DND-41 (cell line): ENCODE results near the gene FAM222A.

Experiments
- EZH2 ChIP-seq: IDR thresholded peaks from 3 replicates; pipeline ENCODE4 v1.6.1; 2012; ENCODE audit warnings: borderline replicate concordance, low read depth, mild to moderate bottlenecking, moderate library complexity, low read length, inconsistent platforms; ENCODE audit not compliant: severe bottlenecking
- TF ChIP-seq, protein P1 (sequence below): IDR thresholded peaks from 2 replicates; pipeline ENCODE4 v1.5.1; 2012; ENCODE audit warnings: borderline replicate concordance, low read length, moderate library complexity, mild to moderate bottlenecking; ENCODE audit not compliant: poor library complexity, severe bottlenecking; ENCODE audit errors: extremely low read depth

DNA sequence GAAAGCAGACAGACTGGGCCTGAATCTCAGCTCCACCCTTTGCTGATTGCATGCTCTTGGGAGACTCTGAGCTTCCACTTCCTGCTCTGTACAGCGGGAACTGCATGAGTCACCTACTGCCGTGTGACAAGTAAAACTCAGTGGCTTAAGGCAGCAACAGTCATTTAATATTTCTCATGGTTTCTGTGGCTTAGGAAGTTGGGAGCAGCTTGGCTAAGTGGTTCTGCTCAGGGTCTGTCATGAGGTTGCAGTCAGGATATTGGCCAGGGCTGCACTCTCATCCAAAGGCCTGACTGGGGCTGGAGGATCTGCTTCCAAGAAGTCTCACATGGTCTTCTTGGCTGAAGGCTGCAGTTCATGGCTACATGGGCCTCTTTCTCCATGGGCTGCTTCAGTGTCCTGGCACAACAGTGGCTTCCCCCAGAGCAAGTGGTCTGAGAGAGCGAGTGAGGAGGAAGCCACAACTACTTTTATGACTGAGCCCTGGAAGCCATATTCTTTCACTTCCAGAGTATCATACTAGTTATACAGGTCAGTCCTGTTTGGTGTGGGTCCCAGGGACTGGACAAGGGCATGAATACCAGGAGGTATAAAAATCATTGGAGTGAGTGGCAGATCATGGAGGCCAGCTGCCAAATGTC lies 49.7 kb downstream of the FAM222A start:
- TF ChIP-seq, protein P1, sequence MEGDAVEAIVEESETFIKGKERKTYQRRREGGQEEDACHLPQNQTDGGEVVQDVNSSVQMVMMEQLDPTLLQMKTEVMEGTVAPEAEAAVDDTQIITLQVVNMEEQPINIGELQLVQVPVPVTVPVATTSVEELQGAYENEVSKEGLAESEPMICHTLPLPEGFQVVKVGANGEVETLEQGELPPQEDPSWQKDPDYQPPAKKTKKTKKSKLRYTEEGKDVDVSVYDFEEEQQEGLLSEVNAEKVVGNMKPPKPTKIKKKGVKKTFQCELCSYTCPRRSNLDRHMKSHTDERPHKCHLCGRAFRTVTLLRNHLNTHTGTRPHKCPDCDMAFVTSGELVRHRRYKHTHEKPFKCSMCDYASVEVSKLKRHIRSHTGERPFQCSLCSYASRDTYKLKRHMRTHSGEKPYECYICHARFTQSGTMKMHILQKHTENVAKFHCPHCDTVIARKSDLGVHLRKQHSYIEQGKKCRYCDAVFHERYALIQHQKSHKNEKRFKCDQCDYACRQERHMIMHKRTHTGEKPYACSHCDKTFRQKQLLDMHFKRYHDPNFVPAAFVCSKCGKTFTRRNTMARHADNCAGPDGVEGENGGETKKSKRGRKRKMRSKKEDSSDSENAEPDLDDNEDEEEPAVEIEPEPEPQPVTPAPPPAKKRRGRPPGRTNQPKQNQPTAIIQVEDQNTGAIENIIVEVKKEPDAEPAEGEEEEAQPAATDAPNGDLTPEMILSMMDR: no peak
- no peak for TF ChIP-seq EZH2
